CD4-positive, alpha-beta T cell treated with Interleukin-15 for 4 hours (primary cell): Measurements from ENCODE around the gene DGKQ.

Experiments
- DNase-seq: peaks from one replicate; pipeline ENCODE4 v3.0.0-alpha.2; 2020; ENCODE audit warnings: low spot score

DGKQ gene

GRCh38 chr4:961351-962230 is 11.8 kb downstream of the DGKQ start:
- no peak for DNase-seq

DNA sequence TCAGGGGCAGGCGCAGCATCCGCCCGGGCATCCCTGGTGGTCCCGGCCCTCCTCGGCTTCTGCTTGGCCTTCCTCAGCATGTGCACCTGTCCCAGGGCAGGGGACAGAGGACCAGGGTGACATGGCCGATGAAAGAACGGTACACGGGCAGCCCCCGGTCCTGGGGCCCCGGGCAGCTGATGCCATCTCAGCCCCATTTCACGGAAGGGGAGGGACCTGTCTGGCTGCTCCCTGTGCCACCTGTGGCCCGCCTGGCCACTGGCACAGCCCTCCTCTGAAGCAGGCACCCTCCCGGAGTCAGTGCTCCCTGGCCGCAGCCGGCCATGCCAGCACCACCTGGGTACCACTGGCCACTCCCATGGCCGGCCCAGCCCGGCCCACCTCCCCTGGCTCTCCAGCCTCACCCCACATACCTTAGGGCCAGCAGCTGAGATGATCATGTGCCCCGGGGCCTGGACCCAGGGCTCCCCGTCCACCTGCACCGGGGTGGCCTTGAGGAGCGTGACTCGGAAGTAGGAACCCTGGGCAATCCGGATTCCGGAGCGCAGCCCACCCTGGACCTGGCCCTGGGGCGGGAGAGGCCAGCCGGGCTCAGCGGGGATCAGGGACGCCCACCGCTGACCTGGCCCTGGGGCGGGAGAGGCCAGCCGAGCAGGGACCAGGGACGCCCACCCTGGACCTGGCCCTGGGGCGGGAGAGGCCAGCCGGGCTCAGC is 12.6 kb downstream of the DGKQ start:
- no peak for DNase-seq

DNA sequence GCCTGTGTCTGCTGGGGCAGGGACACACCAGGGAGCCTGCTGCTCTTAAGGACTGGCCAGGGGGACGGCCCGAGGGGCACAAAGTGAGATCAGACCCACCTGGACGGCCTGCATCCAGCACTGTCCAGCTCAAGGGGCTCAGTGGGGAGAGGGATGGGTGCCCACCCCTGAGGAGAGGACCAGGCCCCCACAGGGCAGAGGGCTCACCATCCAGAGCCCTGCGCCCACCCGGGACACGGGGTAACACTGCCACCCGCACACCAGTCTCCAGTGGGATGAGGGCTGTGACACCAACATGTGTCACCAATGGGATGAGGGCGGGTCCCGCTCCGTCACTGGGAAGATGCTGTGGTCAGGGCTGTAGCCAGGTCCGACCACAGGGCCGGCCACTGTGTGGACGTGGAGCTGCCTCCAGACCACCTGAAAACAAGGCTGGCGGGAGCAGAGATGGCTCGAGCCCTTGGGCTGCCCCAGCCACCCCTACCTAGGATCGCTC is 13.2 kb downstream of the DGKQ start:
- DNase-seq = no peak

GRCh38 chr4:959338-960139 is 13.8 kb downstream of the DGKQ start:
- no peak for DNase-seq

- DNase-seq = no peak
These were observed 14.6 kb downstream of the DGKQ start for GRCh38 chr4:958696-959337.

- no peak for DNase-seq
These were observed 15.1 kb downstream of the DGKQ start for GRCh38 chr4:958314-958665.

GRCh38 chr4:957581-958313 is 15.6 kb downstream of the DGKQ start:
- DNase-seq = no peak

GRCh38 chr4:957231-957580 is 16.2 kb downstream of the DGKQ start:
- DNase-seq = no peak

GRCh38 chr4:956531-957230 is 16.7 kb downstream of the DGKQ start:
- DNase-seq = no peak

- DNase-seq = no peak
These were observed 17.4 kb downstream of the DGKQ start for GRCh38 chr4:955931-956381.

DNA sequence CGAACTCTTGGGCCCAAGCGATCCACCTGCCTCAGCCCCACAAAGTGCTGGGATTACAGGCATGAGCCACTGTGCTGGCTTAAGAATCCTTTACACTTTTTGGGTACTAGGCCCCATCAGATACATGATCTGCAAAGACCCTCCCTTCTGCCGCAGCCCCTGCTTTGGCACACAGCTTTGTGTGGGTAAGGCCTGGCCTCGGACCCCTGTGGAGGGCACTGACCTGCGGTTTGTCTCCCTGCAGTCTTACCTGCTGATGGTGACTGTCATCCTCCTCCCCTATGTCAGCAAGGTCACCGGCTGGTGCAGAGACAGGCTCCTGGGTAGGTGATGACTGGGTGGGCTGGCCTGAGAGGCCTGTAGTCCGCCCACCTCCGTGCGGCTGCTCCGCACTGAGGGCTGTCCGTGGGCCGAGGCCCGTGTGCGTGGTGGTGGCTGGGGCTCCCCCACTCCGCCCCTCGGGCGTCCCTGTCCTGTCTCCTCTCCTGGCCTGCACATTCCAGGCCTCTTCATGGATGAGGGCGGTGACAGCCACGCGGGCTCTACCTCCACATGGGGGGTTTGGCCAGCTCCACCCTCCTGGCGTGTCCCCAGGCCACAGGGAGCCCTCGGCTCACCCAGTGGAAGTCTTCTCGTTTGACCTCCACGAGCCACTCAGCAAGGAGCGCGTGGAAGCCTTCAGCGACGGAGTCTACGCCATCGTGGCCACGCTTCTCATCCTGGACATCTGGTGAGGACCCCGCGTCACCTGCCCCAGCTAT is 18.0 kb downstream of the DGKQ start:
- no peak for DNase-seq

DNA sequence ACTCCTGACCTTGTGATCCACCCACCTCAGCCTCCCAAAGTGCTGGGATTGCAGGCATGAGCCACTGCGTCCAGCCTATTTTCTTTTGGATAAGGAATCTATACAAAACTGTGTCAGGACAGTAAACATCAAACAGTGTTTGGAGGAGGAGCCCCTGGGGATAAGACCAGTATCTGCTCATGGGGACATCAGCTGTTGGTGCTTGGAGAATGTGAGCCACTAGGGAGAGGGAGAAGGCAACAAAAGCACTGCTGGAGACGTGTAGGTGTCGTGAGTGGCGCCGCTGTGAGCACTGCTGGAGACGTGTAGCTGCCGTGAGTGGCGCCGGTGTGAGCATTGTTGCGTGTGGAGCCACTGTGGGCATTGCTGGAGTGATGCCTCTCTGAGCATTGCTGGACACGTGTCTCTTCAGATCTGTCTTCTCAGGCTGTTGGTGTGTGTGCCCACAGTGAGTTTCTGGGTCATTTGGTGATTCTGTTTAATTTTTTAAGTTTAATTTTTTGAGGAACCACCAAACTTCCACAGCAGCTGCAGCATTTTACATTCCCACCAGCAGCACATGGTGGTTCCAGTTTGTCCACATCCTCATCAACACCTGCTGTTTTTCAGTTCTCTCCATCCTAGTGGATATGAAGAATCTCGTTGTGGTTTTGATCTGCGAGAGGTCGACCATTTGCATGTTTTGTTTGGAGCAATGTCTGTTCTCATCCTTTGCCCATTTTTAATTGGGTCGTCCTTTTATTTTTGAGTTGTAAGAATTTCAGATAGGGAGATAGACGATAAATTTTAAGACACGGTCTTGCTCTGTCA is 19.0 kb downstream of the DGKQ start:
- DNase-seq = no peak

DNA sequence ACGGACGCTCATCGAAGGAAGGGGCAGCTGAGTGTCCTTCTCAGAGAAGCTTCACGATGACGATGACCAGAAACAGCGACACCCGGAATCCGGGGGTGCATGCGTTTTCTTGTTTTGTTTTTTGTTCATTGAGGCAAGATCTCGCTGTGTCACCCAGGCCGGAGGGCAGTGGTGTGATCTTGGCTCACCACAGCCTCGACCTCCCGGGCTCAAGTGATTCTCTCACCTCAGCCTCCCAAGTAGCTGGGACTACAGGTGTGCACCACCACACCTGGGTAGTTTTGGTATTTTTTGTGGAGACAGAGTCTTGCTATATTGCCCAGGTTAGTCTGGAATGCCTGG is 19.8 kb downstream of the DGKQ start:
- DNase-seq = no peak

DNA sequence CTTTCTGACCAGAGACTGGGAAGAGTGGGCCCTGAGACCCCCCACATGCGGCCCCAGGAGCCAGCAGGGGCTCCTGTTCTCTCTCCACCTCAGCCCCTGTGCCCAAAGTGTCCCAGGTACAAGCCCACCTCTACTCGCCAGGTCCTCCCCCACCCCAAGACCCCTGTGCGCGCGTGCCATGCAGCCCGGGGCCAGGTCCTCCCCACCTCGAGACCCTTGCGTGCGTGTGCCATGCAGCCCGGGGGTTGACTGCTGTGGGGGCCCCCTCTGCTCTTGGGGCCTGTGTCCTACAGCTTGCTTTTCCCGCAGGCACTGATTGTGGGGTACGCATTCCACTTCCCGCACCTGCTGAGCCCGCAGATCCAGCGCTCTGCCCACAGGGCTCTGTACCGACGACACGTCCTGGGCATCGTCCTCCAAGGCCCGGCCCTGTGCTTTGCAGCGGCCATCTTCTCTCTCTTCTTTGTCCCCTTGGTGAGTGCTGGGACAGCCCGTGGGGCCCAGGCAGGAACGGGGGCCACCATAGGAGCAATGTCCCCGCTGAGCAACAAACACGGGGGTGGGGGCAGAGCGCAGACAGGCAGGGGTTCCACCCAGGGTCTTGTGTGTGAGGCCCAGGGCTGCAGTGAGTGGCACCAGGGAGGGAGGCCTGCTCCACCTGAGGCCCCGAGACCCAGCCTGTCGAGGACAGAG is 20.3 kb downstream of the DGKQ start:
- DNase-seq = no peak

GRCh38 chr4:951594-952468 is 21.5 kb downstream of the DGKQ start:
- no peak for DNase-seq

GRCh38 chr4:951186-951585 is 22.2 kb downstream of the DGKQ start:
- no peak for DNase-seq
